HepG2 (cell line): ENCODE data around the gene C1orf115. TPM values are rescaled to one million over a fixed set of nuclear protein-coding genes. Genes with fewer than 3 reads are reported as not detected.

Source experiments
- ATAC-seq: fragments of 200-7000 bp; cut with Tn5 transposase; 3 replicates; pipeline ENCODE4 v1.9.1; 2020; ENCODE audit warnings: mild to moderate bottlenecking, moderate library complexity
- BruUV-seq: library from RNA; stranded (reverse); fragments of 400-500 nt; replicated peaks from 2 replicates; lab custom pipeline; 2021; lab: Mats Ljungman, UMichigan
- CTCF ChIA-PET: fragments of 300-600 bp; formaldehyde crosslinking; extraction: SDS; loops from one replicate; lab custom pipeline; 2021; ENCODE audit warnings: low total read pairs, inconsistent platforms, low intra/inter-chr PET ratio; lab: Yijun Ruan, JAX
- POLR2A ChIA-PET: fragments of 350-600 bp; sonication (Branson Sonifier 250); formaldehyde crosslinking; loops from one replicate; lab custom pipeline; 2020; ENCODE audit warnings: antibody characterized with exemption, inconsistent platforms; lab: Yijun Ruan, JAX
- DNase-seq: peaks from one replicate; pipeline ENCODE4 v3.0.0-alpha.2; 2015; ENCODE audit warnings: low spot score
- FAIRE-seq: peaks from 3 replicates; lab custom pipeline; 2011; peaks lifted over from hg19 to GRCh38; lab: Jason Lieb, UNC
- H2AFZ ChIP-seq: one replicate; pipeline ENCODE4 v1.6.1; 2011; ENCODE audit warnings: low read length, inconsistent platforms
- H3K27ac ChIP-seq: fragments of 300-600 bp; 3 replicates; pipeline ENCODE4 v1.8.0; 2011; ENCODE audit warnings: mixed run types, mild to moderate bottlenecking, mixed read lengths, low read length, inconsistent platforms; ENCODE audit not compliant: insufficient read depth; ENCODE audit errors: extremely low read length
- H3K27me3 ChIP-seq, 2 experiments: fragments of 200-600 bp in 1 of 2; 2 replicates in 1 of 2; 3 replicates in 1 of 2; pipeline versions ENCODE4 v1.6.0 to v1.8.0; 2011; ENCODE audit warnings: low read length in 2 of 2, mild to moderate bottlenecking in 2 of 2, moderate library complexity in 2 of 2, inconsistent platforms in 1 of 2; ENCODE audit not compliant: insufficient read depth in 2 of 2, control insufficient read depth in 1 of 2
- H3K36me3 ChIP-seq, 2 experiments: fragments of 200-600 bp in 1 of 2; replicated peaks in 1 of 2; 2 replicates in 1 of 2; 3 replicates in 1 of 2; pipeline versions ENCODE4 v1.5.1 to v1.8.0; 2011; ENCODE audit warnings: low read length in 2 of 2, inconsistent platforms in 1 of 2; ENCODE audit not compliant: insufficient read depth in 2 of 2, control insufficient read depth in 1 of 2
- H3K4me1 ChIP-seq: 2 replicates; pipeline ENCODE4 v1.5.1; 2012; ENCODE audit warnings: low read length, inconsistent platforms; ENCODE audit not compliant: insufficient read depth
- H3K4me2 ChIP-seq: 2 replicates; pipeline ENCODE4 v1.6.0; 2011; ENCODE audit warnings: low read depth, low read length, inconsistent platforms
- H3K4me3 ChIP-seq, 3 experiments: fragments of 200-600 bp in 1 of 3; sonication (generic), shearing (Covaris generic) in 1 of 3; replicated peaks in 1 of 3; 2 replicates each; pipeline ENCODE4 v1.5.1; 2011 to 2016; ENCODE audit warnings: low read length in 3 of 3, inconsistent platforms in 2 of 3, low read depth in 2 of 3, mild to moderate bottlenecking in 2 of 3, control low read depth in 1 of 3, mixed read lengths in 1 of 3; ENCODE audit not compliant: insufficient read depth in 1 of 3
- H3K79me2 ChIP-seq: one replicate; pipeline ENCODE4 v1.6.1; 2011; ENCODE audit warnings: low read length, inconsistent platforms; ENCODE audit not compliant: insufficient read depth
- H3K9ac ChIP-seq: 2 replicates; pipeline ENCODE4 v1.6.0; 2011; ENCODE audit warnings: mild to moderate bottlenecking, low read depth, low read length, inconsistent platforms; ENCODE audit not compliant: insufficient read depth
- H3K9me3 ChIP-seq: 2 replicates; pipeline ENCODE4 v1.5.1; 2012; ENCODE audit warnings: mild to moderate bottlenecking, low read length
- H4K20me1 ChIP-seq: 2 replicates; pipeline ENCODE4 v1.6.0; 2011; ENCODE audit warnings: inconsistent platforms, mild to moderate bottlenecking, low read length, moderate library complexity; ENCODE audit not compliant: insufficient read depth
- AGO2 ChIP-seq: fragments of 200-400 bp; formaldehyde crosslinking; optimal IDR thresholded peaks from 2 replicates; pipeline ENCODE3; 2017; ENCODE audit warnings: mild to moderate bottlenecking, low read depth, low read length, moderate library complexity
- MAFG ChIP-seq: sonication (generic); formaldehyde crosslinking; IDR thresholded peaks from 2 replicates; pipeline ENCODE4 v1.5.1; 2020; ENCODE audit warnings: mild to moderate bottlenecking, missing genetic modification reagents
- NFKBIZ ChIP-seq: IDR thresholded peaks from 2 replicates; pipeline ENCODE4 v1.6.1; 2018; ENCODE audit warnings: missing genetic modification reagents, missing compliant biosample characterization
- NRL ChIP-seq: sonication (generic); formaldehyde crosslinking; IDR thresholded peaks from 2 replicates; pipeline ENCODE4 v1.5.0; 2020; ENCODE audit warnings: missing genetic modification reagents, mild to moderate bottlenecking, moderate library complexity, borderline replicate concordance
- TAF15 ChIP-seq: fragments of 200-400 bp; formaldehyde crosslinking; IDR thresholded peaks from one replicate; pipeline ENCODE4 v1.6.1; 2018; ENCODE audit warnings: mild to moderate bottlenecking, low read depth, low read length; ENCODE audit not compliant: poor library complexity, severe bottlenecking
- ZBTB1 ChIP-seq: sonication (generic); formaldehyde crosslinking; IDR thresholded peaks from 2 replicates; pipeline ENCODE4 v1.4.0; 2020; ENCODE audit warnings: missing genetic modification reagents, borderline replicate concordance
- ZNF552 ChIP-seq: sonication (generic); formaldehyde crosslinking; IDR thresholded peaks from 2 replicates; pipeline ENCODE4 v1.9.0; 2022; ENCODE audit warnings: missing genetic modification reagents, mild to moderate bottlenecking, borderline replicate concordance
- ZNF7 ChIP-seq: IDR thresholded peaks from 2 replicates; pipeline ENCODE4 v1.6.1; 2016; ENCODE audit warnings: missing biosample characterization, missing genetic modification reagents
- ZNF749 ChIP-seq: sonication (generic); formaldehyde crosslinking; IDR thresholded peaks from 2 replicates; pipeline ENCODE4 v1.8.0; 2022; ENCODE audit warnings: mild to moderate bottlenecking, missing genetic modification reagents, moderate library complexity, borderline replicate concordance
- WGBS: methylation state at CpG from one replicate; pipeline ENCODE4 v1.1.6; 2017; ENCODE audit warnings: low lambda C conversion rate; 5-methylcytosine and 5-hydroxymethylcytosine counted together
- in situ Hi-C: cut with HindIII; loops from 2 replicates; pipeline ENCODE4 v1.10.0; 2017; ENCODE audit warnings: low pct_unique_long_range_greater_than_20kb; ENCODE audit not compliant: extremely low pct_ligation_motif_present
- intact Hi-C: fragments of 100-400 bp; cut with micrococcal nuclease; formaldehyde crosslinking; loops from one replicate; pipeline ENCODE4 v1.10.0; 2022; ENCODE audit not compliant: unreplicated experiment
- polyA plus RNA-seq, 8 experiments: library from polyadenylated mRNA; depleted of rRNA in 3 of 8; stranded (reverse) in 7 of 8; unstranded in 1 of 8; fragments of >200 nt; fragmentation: Illumina TruSeq in 4 of 8; extraction: Trizol in 4 of 8; gene quantifications; 2 replicates each; pipeline versions ENCODE4 v1.2.1 to v1.2.3, GENCODE V29; 2011 to 2016; ENCODE audit warnings: low read depth in 4 of 8, missing spikeins in 1 of 8, mixed read lengths in 1 of 8; ENCODE audit not compliant: insufficient read depth in 1 of 8
- total RNA-seq, 5 experiments: library from RNA; depleted of rRNA; stranded (reverse); fragments of >200 nt; fragmentation: Illumina TruSeq; extraction: Trizol; gene quantifications; 2 replicates each; pipeline ENCODE4 v1.2.3, GENCODE V29; 2016; ENCODE audit warnings: low read depth in 1 of 5
- TF ChIP-seq, protein P1 (sequence below): sonication (generic); formaldehyde crosslinking; IDR thresholded peaks from 2 replicates; pipeline ENCODE4 v1.4.0; 2020; ENCODE audit warnings: missing genetic modification reagents
- TF ChIP-seq, protein P2 (sequence below): sonication (generic); formaldehyde crosslinking; IDR thresholded peaks from 2 replicates; pipeline ENCODE4 v1.4.0; 2020; ENCODE audit warnings: mild to moderate bottlenecking, missing genetic modification reagents
- TF ChIP-seq, protein P3 (sequence below): sonication (generic); formaldehyde crosslinking; IDR thresholded peaks from 2 replicates; pipeline ENCODE4 v1.5.1; 2020; ENCODE audit warnings: missing genetic modification reagents, mild to moderate bottlenecking, borderline replicate concordance

C1orf115 gene
- total and polyA plus RNA-seq, 2 of the 13 experiments (the other 11 are each of a cell fraction or from before 2014, with no cell fraction given), result 25.2 to 85.9 TPM

DNA sequence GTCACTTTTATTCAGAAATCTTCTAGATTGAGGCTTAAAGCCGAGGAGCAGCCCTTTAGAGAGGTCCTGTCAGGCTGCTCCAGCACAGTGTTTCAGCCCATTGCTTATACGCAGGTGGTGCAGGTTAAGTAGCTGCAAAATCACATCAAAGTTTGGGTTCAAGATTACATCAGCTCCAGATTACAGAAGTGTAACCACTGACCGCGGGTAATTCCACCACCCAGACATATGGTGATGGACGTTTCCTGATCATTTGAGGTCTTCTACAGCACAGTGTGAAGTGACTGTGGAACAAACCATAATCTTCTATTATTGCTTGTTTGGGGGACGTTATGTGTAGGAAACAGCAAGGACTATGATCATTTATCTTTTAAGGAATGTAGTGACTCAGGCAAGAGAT, 11.8 kb downstream of the C1orf115 start:
- POLR2A ChIA-PET, result interaction anchor here (1.5 kb wide), 1 partner anchor 10 kb away, joined by 3 read pairs; no protein-coding TSS in a partner anchor
- 75% methylated on average over 6 of the region's 6 CpGs for WGBS

More for the DNA sequence above, 11.8 kb downstream of the C1orf115 start:
- intact Hi-C loops (no loop called here), in situ Hi-C loops (no loop called here)
- H3K9me3 ChIP-seq, result no peaks in the 10 kb centered on the region
- FAIRE-seq (no peak), DNase-seq (no peak), ATAC-seq (no peak)
- H3K4me3 ChIP-seq, result no peak overlapping the region
- H3K36me3 ChIP-seq, result peaks cover 6 to 11% of the 10 kb centered on the region in 2 experiments; a peak in 4 of 5 replicates
- peaks cover 4% of the 10 kb centered on the region; the same call in 1 of the 2 replicates for H4K20me1 ChIP-seq
- no peak overlapping the region for H3K4me2 ChIP-seq
- no peak overlapping the region for H2AFZ ChIP-seq
- H3K9ac ChIP-seq, result no peak overlapping the region
- H3K79me2 ChIP-seq, result no peaks in the 10 kb centered on the region
- no TSS peak for BruUV-seq
- peaks cover 76% of the 10 kb centered on the region for H3K4me1 ChIP-seq
- H3K27ac ChIP-seq, result no peak overlapping the region
- CTCF ChIA-PET, result no interaction called here
- H3K27me3 ChIP-seq, result no peaks in the 10 kb centered on the region
- TF ChIP-seq TAF15 (no peak), MAFG (no peak), AGO2 (no peak), ZNF7 (CRISPR knock-in tag) (no peak), ZNF552 (CRISPR knock-in tag) (no peak), NRL (CRISPR knock-in tag) (no peak), NFKBIZ (CRISPR knock-in tag) (no peak), ZNF749 (CRISPR knock-in tag) (no peak), ZBTB1 (no peak)
- TF ChIP-seq, protein P1, sequence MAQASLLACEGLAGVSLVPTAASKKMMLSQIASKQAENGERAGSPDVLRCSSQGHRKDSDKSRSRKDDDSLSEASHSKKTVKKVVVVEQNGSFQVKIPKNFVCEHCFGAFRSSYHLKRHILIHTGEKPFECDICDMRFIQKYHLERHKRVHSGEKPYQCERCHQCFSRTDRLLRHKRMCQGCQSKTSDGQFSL (CRISPR knock-in tag), result no peak
- TF ChIP-seq, protein P2, sequence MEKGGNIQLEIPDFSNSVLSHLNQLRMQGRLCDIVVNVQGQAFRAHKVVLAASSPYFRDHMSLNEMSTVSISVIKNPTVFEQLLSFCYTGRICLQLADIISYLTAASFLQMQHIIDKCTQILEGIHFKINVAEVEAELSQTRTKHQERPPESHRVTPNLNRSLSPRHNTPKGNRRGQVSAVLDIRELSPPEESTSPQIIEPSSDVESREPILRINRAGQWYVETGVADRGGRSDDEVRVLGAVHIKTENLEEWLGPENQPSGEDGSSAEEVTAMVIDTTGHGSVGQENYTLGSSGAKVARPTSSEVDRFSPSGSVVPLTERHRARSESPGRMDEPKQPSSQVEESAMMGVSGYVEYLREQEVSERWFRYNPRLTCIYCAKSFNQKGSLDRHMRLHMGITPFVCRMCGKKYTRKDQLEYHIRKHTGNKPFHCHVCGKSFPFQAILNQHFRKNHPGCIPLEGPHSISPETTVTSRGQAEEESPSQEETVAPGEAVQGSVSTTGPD (CRISPR knock-in tag), result no peak
- TF ChIP-seq, protein P3, sequence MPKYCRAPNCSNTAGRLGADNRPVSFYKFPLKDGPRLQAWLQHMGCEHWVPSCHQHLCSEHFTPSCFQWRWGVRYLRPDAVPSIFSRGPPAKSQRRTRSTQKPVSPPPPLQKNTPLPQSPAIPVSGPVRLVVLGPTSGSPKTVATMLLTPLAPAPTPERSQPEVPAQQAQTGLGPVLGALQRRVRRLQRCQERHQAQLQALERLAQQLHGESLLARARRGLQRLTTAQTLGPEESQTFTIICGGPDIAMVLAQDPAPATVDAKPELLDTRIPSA (CRISPR knock-in tag), result no peak
